ENCODE results near the gene DERA.

Gene DERA

GRCh38 chr12:16016748-16017147 lies 105.6 kb downstream of the DERA start:
- Histone ChIP-seq H3K4me1 (ENCODE audit: control insufficient read depth in 5 of 5, insufficient read depth in 5 of 5, low read length in 5 of 5) (peaks cover 0 to 7% (median 7%) of the 10 kb centered on the region in 5 donors), H3K4me3 (ENCODE audit: low read depth in 1 of 5, low read length in 5 of 5) (no peak overlapping the region), H3K9me3 (ENCODE audit: control insufficient read depth in 5 of 5, low read length in 5 of 5) (peaks cover 0 to 7% (median 5%) of the 10 kb centered on the region in 5 donors), H3K9ac (ENCODE audit: low read length in 5 of 5) (no peak overlapping the region), H3K27me3 (ENCODE audit: control insufficient read depth in 5 of 5, insufficient read depth in 4 of 5, low read length in 5 of 5) (no peaks in the 10 kb centered on the region), H3K36me3 (ENCODE audit: control insufficient read depth in 5 of 5, insufficient read depth in 5 of 5, low read length in 5 of 5) (peaks cover 0 to 18% (median 0%) of the 10 kb centered on the region in 5 donors), H3K27ac (ENCODE audit: low read depth, low read length) (no peak overlapping the region)

- Histone ChIP-seq H3K36me3 (ENCODE audit: control insufficient read depth in 5 of 5, insufficient read depth in 5 of 5, low read length in 5 of 5) (peaks cover 0 to 20% (median 0%) of the 10 kb centered on the region in 5 donors), H3K4me1 (ENCODE audit: control insufficient read depth in 5 of 5, insufficient read depth in 5 of 5, low read length in 5 of 5) (no peaks in the 10 kb centered on the region)
Observed at GRCh38 chr12:16018306-16018705, 107.2 kb downstream of the DERA start.

GRCh38 chr12:16019136-16019535 lies 108.0 kb downstream of the DERA start:
- Histone ChIP-seq H3K36me3 (ENCODE audit: control insufficient read depth in 5 of 5, insufficient read depth in 5 of 5, low read length in 5 of 5) (peaks cover 0 to 20% (median 0%) of the 10 kb centered on the region in 5 donors), H3K4me3 (ENCODE audit: low read depth in 1 of 5, low read length in 5 of 5) (no peak overlapping the region), H3K27ac (ENCODE audit: low read depth, low read length) (no peak overlapping the region), H3K27me3 (ENCODE audit: control insufficient read depth in 5 of 5, insufficient read depth in 4 of 5, low read length in 5 of 5) (no peaks in the 10 kb centered on the region), H3K4me1 (ENCODE audit: control insufficient read depth in 5 of 5, insufficient read depth in 5 of 5, low read length in 5 of 5) (no peaks in the 10 kb centered on the region), H3K9ac (ENCODE audit: low read length in 5 of 5) (no peak overlapping the region), H3K9me3 (ENCODE audit: control insufficient read depth in 5 of 5, low read length in 5 of 5) (peaks cover 0 to 7% (median 5%) of the 10 kb centered on the region in 5 donors)

More at GRCh38 chr12:16018306-16018705, 107.2 kb downstream of the DERA start:
- no peak overlapping the region for H3K27ac ChIP-seq (ENCODE audit: low read depth, low read length)
- no peak overlapping the region for H3K9ac ChIP-seq (ENCODE audit: low read length in 5 of 5)
- H3K4me3 ChIP-seq (ENCODE audit: low read depth in 1 of 5, low read length in 5 of 5): no peak overlapping the region
- peaks cover 0 to 7% (median 5%) of the 10 kb centered on the region in 5 donors for H3K9me3 ChIP-seq (ENCODE audit: control insufficient read depth in 5 of 5, low read length in 5 of 5)
- no peaks in the 10 kb centered on the region for H3K27me3 ChIP-seq (ENCODE audit: control insufficient read depth in 5 of 5, insufficient read depth in 4 of 5, low read length in 5 of 5)

- peaks cover 0 to 5% (median 0%) of the 10 kb centered on the region in 5 donors for H3K9me3 ChIP-seq (ENCODE audit: control insufficient read depth in 5 of 5, low read length in 5 of 5)
- no peaks in the 10 kb centered on the region for H3K27me3 ChIP-seq (ENCODE audit: control insufficient read depth in 5 of 5, insufficient read depth in 4 of 5, low read length in 5 of 5)
- no peak overlapping the region for H3K27ac ChIP-seq (ENCODE audit: low read depth, low read length)
- no peak overlapping the region for H3K4me3 ChIP-seq (ENCODE audit: low read depth in 1 of 5, low read length in 5 of 5)
- peaks cover 0 to 20% (median 0%) of the 10 kb centered on the region in 5 donors for H3K36me3 ChIP-seq (ENCODE audit: control insufficient read depth in 5 of 5, insufficient read depth in 5 of 5, low read length in 5 of 5)
- H3K9ac ChIP-seq (ENCODE audit: low read length in 5 of 5): no peak overlapping the region
- H3K4me1 ChIP-seq (ENCODE audit: control insufficient read depth in 5 of 5, insufficient read depth in 5 of 5, low read length in 5 of 5): no peaks in the 10 kb centered on the region
Observed at GRCh38 chr12:16020031-16020430, 108.9 kb downstream of the DERA start.

- peaks cover 0 to 13% (median 0%) of the 10 kb centered on the region in 5 donors for H3K36me3 ChIP-seq (ENCODE audit: control insufficient read depth in 5 of 5, insufficient read depth in 5 of 5, low read length in 5 of 5)
- no peaks in the 10 kb centered on the region for H3K4me1 ChIP-seq (ENCODE audit: control insufficient read depth in 5 of 5, insufficient read depth in 5 of 5, low read length in 5 of 5)
- H3K4me3 ChIP-seq (ENCODE audit: low read depth in 1 of 5, low read length in 5 of 5): no peak overlapping the region
- H3K9ac ChIP-seq (ENCODE audit: low read length in 5 of 5): no peak overlapping the region
- H3K27me3 ChIP-seq (ENCODE audit: control insufficient read depth in 5 of 5, insufficient read depth in 4 of 5, low read length in 5 of 5): no peaks in the 10 kb centered on the region
- H3K9me3 ChIP-seq (ENCODE audit: control insufficient read depth in 5 of 5, low read length in 5 of 5): peaks cover 0 to 5% (median 0%) of the 10 kb centered on the region in 5 donors
- no peak overlapping the region for H3K27ac ChIP-seq (ENCODE audit: low read depth, low read length)
Observed at GRCh38 chr12:16021026-16021425, 109.9 kb downstream of the DERA start.

GRCh38 chr12:16021676-16022075 lies 110.5 kb downstream of the DERA start:
- Histone ChIP-seq H3K9me3 (ENCODE audit: control insufficient read depth in 5 of 5, low read length in 5 of 5) (peaks cover 0 to 5% (median 0%) of the 10 kb centered on the region in 5 donors), H3K36me3 (ENCODE audit: control insufficient read depth in 5 of 5, insufficient read depth in 5 of 5, low read length in 5 of 5) (peaks cover 0 to 13% (median 0%) of the 10 kb centered on the region in 5 donors), H3K27ac (ENCODE audit: low read depth, low read length) (no peak overlapping the region), H3K27me3 (ENCODE audit: control insufficient read depth in 5 of 5, insufficient read depth in 4 of 5, low read length in 5 of 5) (no peaks in the 10 kb centered on the region), H3K4me3 (ENCODE audit: low read depth in 1 of 5, low read length in 5 of 5) (no peak overlapping the region), H3K4me1 (ENCODE audit: control insufficient read depth in 5 of 5, insufficient read depth in 5 of 5, low read length in 5 of 5) (no peaks in the 10 kb centered on the region), H3K9ac (ENCODE audit: low read length in 5 of 5) (no peak overlapping the region)

GRCh38 chr12:16027002-16027401 lies 115.9 kb downstream of the DERA start:
- H3K9ac ChIP-seq (ENCODE audit: low read length in 5 of 5): no peak overlapping the region
- H3K27ac ChIP-seq (ENCODE audit: low read depth, low read length): no peak overlapping the region
- H3K4me3 ChIP-seq (ENCODE audit: low read depth in 1 of 5, low read length in 5 of 5): no peak overlapping the region
- no peaks in the 10 kb centered on the region for H3K27me3 ChIP-seq (ENCODE audit: control insufficient read depth in 5 of 5, insufficient read depth in 4 of 5, low read length in 5 of 5)
- H3K4me1 ChIP-seq (ENCODE audit: control insufficient read depth in 5 of 5, insufficient read depth in 5 of 5, low read length in 5 of 5): no peaks in the 10 kb centered on the region
- H3K9me3 ChIP-seq (ENCODE audit: control insufficient read depth in 5 of 5, low read length in 5 of 5): no peaks in the 10 kb centered on the region
- peaks cover 0 to 15% (median 3%) of the 10 kb centered on the region in 5 donors for H3K36me3 ChIP-seq (ENCODE audit: control insufficient read depth in 5 of 5, insufficient read depth in 5 of 5, low read length in 5 of 5)

GRCh38 chr12:16030744-16031143 lies 119.6 kb downstream of the DERA start:
- H3K27ac ChIP-seq (ENCODE audit: low read depth, low read length): no peak overlapping the region
- H3K9ac ChIP-seq (ENCODE audit: low read length in 5 of 5): no peak overlapping the region
- H3K4me3 ChIP-seq (ENCODE audit: low read depth in 1 of 5, low read length in 5 of 5): no peak overlapping the region
- no peaks in the 10 kb centered on the region for H3K27me3 ChIP-seq (ENCODE audit: control insufficient read depth in 5 of 5, insufficient read depth in 4 of 5, low read length in 5 of 5)
- H3K9me3 ChIP-seq (ENCODE audit: control insufficient read depth in 5 of 5, low read length in 5 of 5): no peaks in the 10 kb centered on the region
- H3K4me1 ChIP-seq (ENCODE audit: control insufficient read depth in 5 of 5, insufficient read depth in 5 of 5, low read length in 5 of 5): no peaks in the 10 kb centered on the region
- peaks cover 6 to 24% (median 11%) of the 10 kb centered on the region in 5 donors for H3K36me3 ChIP-seq (ENCODE audit: control insufficient read depth in 5 of 5, insufficient read depth in 5 of 5, low read length in 5 of 5)

GRCh38 chr12:16034136-16034817 lies 123.1 kb downstream of the DERA start:
- no peaks in the 10 kb centered on the region for H3K4me1 ChIP-seq (ENCODE audit: control insufficient read depth in 5 of 5, insufficient read depth in 5 of 5, low read length in 5 of 5)
- peaks cover 17 to 36% (median 24%) of the 10 kb centered on the region in 5 donors for H3K36me3 ChIP-seq (ENCODE audit: control insufficient read depth in 5 of 5, insufficient read depth in 5 of 5, low read length in 5 of 5)
- no peaks in the 10 kb centered on the region for H3K27me3 ChIP-seq (ENCODE audit: control insufficient read depth in 5 of 5, insufficient read depth in 4 of 5, low read length in 5 of 5)
- H3K9ac ChIP-seq (ENCODE audit: low read length in 5 of 5): no peak overlapping the region
- H3K27ac ChIP-seq (ENCODE audit: low read depth, low read length): no peak overlapping the region
- no peak overlapping the region for H3K4me3 ChIP-seq (ENCODE audit: low read depth in 1 of 5, low read length in 5 of 5)
- no peaks in the 10 kb centered on the region for H3K9me3 ChIP-seq (ENCODE audit: control insufficient read depth in 5 of 5, low read length in 5 of 5)

- Histone ChIP-seq H3K27ac (ENCODE audit: low read depth, low read length) (no peak overlapping the region), H3K9me3 (ENCODE audit: control insufficient read depth in 5 of 5, low read length in 5 of 5) (no peaks in the 10 kb centered on the region), H3K4me3 (ENCODE audit: low read depth in 1 of 5, low read length in 5 of 5) (no peak overlapping the region), H3K36me3 (ENCODE audit: control insufficient read depth in 5 of 5, insufficient read depth in 5 of 5, low read length in 5 of 5) (peaks cover 17 to 38% (median 24%) of the 10 kb centered on the region in 5 donors), H3K4me1 (ENCODE audit: control insufficient read depth in 5 of 5, insufficient read depth in 5 of 5, low read length in 5 of 5) (no peaks in the 10 kb centered on the region), H3K9ac (ENCODE audit: low read length in 5 of 5) (no peak overlapping the region), H3K27me3 (ENCODE audit: control insufficient read depth in 5 of 5, insufficient read depth in 4 of 5, low read length in 5 of 5) (no peaks in the 10 kb centered on the region)
Observed at GRCh38 chr12:16036073-16036472, 124.9 kb downstream of the DERA start.

Measured in subcutaneous abdominal adipose tissue (tissue), 5 donors.